SKM-1 (cell line): ENCODE results near the gene ATP11A.
"Not testable (repeated sequence)": the region's sequence is repeated elsewhere in the genome, so short reads cannot be mapped to it uniquely, and the experiment has no call there.

ENCODE experiments used
- DNase-seq: peaks from one replicate; lab custom pipeline; 2025; ENCODE audit not compliant: unreplicated experiment; lab: John Stamatoyannopoulos, UW

ATP11A gene

DNA sequence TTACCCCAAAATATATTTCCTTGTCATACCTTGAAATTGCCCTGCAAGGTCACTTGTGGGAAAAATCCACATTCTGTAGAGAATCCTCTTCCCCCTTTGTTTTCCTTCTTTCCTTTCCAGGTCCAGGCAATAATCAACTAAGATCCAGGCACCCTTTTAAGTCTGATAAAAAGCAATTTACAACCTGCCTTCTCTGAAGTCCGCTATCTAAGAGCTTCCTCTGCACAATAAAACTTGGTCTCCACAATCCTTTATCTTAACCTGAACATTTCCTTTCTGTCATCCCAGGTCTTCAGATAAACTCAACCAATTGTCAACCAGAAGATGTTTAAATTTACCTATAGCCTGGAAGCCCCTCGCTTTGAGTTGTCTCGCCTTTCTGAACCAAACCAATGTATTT is 19.5 kb downstream of the ATP11A start:
- DNase-seq: not testable (repeated sequence)

- no peak for DNase-seq
Measured at GRCh38 chr13:112709825-112710783, 20.3 kb downstream of the ATP11A start.

DNA sequence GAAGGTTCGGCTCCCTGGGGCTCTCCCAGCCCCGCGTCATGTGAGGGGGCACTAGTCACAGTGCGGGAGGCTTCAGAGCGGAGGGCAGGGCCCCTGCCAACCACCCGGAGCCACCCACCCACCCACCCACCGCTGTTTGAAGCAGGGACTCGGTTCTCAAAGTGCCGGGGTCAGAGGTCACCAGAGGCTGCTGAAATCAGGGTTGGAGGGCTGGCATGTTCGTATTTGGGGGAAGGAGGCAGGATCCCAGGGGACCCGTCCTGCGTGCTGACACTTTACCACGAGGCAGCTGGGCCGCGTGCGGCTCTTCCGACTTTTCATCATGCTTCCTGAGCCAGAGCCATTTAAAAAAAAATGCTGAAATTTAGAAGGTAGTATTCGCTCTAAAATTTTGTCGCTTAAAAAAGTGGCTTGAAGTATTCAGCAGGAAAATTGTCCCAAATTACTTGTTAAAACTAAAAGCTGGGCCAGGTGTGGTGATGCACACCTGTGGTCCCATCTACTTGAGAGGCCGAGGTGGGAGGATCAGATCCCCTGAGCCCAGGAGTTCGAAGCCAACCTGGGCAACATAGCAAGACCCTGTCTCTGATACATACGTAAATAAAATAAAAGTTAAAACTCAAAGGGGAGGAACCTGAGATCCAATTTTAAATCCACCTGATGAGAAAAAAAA is 21.2 kb downstream of the ATP11A start:
- no peak for DNase-seq

DNA sequence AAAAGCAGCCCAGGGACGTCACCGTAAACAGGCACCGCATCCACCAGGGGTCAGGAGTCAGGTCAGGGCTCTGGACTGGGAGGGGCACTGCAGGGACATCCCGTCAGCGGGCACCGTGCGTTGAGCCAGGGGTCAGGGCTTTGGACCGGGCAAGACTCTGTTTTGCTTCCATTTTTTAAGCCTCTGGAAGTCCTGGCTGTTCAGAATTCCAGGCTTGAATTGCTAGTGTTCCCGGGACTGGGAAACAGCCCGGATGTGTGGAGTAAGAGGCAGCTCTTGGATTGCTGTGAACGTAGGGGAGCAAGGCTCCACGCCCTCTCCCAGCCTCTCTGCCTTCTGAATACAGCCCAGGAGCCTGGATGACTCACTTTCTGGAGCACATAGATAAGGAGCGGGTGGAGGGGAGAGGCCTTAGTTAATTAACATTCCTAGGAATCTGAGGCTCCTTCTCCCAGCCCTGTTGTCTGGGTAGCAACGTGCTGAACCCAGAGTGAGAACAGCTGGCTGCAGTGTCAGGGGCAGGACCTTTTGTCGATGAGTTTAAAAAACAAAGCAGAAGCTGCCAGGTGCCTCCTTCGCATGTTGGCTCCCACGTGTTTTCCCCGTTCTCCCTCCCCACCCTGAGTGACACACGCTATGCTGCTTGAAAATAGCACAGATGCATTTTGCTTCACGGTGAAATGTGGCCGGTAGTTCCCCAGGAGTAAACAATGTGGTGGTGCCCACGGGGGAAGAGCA is 21.9 kb downstream of the ATP11A start:
- no peak for DNase-seq

- DNase-seq: no peak
Measured at GRCh38 chr13:112712451-112713207, 22.8 kb downstream of the ATP11A start.

DNA sequence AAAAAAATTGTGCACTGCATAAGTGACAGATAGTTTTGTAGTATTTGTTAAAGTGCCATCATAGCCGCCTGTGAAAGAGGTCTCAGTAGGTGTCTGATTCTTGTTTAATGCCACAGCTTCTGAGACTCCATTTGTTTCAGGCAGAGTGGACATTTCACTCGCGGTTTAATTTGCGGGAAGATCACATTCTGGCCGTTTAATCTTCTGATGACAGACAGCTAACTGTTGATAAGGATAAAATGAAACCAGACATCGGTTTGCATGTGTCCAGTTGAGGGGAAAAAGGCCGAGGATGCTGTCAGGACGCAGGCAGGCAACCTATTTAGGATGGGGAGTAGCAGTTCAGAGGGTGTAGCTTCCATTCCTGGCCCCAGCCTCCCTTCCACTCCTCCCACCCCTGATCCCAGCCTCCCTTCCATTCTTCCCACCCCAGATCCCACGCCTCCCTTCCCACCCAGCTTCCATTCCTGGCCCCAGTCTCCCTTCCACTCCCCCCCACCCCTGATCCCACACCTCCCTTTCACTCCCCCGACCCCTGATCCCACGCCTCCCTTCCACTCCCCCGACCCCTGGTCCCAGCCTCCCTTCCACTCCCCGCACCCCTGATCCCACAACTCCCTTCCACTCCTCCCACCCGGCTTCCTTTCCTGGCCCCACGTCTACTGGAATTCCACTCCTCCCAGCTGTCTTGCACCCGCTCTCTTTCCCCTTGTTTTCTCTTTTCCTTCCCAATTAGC is 23.8 kb downstream of the ATP11A start:
- DNase-seq: no peak

DNA sequence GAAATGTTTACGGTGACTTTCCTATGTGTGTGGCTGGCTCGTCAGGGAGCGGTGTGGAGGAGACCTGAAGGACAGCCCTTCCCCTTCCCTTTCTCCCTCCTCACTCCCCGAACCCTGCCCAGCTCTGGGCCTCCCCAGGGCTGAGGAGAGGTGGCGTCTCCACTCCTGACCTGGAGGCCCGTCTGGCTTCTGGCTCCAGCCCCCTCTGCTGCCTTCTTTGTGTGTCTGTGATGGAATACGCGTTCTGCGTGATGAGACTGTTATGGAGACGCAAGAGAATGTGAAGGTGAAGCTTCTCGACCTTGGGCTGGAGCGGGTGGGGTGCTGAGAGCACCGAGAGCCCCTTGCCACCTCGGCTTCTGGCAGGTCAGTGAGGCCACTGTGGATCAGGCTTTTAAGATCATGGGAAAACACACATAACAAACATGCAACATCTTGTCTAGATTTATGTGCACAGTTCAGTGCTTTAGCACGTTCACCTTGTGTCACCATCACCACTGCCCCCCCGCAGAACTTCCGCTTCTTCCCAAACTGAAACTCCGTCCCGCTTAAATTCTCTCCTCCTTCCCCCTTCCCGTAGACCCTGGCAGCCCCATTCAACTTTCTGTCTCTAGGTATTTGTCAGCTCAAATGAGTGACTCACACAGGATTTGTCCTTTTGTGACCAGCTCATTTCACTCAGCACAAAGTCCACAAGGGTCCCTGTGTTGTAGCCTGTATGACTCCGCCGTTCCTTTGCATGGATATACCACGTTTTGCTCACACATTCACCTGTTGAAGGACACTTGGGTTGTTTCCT is 24.7 kb downstream of the ATP11A start:
- DNase-seq: no peak

DNA sequence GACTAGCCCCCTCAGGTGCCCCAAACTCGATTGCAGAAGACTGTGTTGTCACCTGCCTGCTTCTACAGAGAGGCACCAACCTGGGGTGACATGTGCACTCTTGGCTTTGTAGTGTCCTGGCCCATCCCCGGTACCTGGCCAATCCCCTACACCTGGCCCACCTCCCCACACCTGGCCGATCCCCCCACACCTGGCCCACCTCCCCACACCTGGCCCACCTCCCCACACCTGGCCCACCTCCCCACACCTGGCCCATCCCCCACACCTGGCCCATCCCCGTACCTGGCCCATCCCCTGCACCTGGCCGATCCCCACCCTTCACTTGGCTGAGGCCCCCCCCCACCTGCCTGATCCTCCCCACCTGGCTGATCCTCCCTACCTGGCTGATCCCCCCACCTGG is 25.4 kb downstream of the ATP11A start:
- DNase-seq: no peak

- DNase-seq: no peak
Measured at GRCh38 chr13:112715715-112716460, 26.1 kb downstream of the ATP11A start.

DNA sequence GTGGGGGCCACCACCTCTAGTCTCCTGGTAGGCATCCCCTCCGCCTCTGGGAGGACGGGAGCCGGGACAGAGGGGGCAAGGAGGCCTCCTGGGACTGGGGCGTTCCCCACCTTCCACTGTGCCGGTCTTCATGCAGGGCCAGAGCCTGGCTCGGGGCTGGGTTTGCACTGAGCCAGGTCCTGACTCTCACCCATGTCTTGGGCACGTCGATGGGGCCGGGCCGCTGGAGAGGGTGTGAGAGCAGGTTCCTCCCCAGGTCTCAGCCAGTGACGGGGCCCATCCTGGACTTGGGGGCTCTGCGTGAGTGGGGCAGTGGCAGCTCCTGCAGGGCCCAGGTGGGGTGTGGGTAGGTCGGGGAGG is 26.6 kb downstream of the ATP11A start:
- DNase-seq: no peak

DNA sequence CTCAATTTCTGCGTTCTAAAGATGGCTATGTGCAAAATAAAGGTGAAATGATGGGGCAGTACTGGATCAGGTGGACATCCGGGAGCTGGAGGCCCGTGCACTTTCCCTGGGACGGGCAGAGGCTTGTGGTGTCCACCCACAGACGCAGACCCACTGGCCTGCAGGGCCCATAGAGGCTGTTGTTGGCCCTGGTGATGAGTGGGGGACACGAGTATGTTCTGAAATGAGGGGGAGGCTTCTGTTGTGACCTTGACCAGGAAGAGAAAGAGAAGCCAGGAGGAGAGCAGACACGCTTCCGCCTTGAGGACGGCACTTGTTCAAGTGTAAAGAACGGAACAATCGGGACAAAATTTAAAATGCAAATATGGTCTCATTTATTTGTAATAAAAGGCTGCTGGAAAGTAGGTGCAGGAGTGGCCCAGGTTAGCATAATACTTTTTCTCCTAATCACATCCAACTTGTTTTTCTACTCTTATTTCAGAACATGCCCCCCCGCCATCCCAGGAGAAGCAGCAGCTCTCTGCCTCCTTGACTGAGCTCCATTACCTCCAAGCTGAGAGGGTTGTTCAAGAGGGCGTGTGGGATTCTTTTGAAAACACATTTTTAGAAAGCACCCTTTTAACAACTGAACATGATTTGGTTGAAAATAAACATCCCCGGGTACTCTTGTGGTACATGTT is 27.1 kb downstream of the ATP11A start:
- no peak for DNase-seq

DNA sequence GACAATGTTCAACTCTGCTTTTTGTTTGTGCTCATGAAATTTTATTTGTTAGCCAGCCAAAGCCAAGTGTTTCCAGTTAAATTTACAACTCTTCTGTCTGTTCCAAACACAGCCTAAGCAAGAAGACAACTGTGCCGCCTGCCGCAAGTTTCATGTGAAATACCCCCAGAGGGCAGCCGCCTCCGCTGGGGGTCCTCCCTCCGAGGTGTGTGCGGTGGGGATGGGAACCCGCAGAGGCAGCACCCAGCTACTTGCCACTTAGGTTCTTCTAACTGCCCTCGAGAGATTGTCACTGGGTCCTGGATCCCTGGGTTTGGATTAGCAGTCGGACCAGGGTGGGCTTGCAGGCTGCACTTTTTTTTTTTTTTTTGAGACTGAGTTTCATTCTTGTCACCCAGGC is 28.5 kb downstream of the ATP11A start:
- no peak for DNase-seq

DNA sequence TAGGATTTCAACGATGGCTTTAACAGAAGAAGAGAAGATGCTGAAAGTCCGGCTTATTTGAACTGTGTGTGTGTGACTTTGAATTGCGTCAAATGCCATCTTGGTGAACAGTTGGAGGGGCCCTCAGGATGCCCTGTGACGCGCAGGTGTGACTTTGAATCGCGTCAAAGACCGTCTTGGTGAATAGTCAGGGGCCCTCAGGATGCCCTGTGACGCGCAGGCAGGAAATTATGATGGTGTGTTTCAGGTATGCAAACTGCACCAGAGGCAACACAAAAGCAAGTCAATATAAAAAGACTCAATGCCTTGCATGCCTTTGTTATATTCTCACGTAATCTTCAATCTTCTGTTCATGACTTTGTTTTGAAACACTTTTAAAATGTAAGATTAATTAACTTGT is 29.2 kb downstream of the ATP11A start:
- DNase-seq: no peak

GRCh38 chr13:112719556-112719955 is 29.7 kb downstream of the ATP11A start:
- no peak for DNase-seq

GRCh38 chr13:112720251-112720650 is 30.4 kb downstream of the ATP11A start:
- DNase-seq: no peak

DNA sequence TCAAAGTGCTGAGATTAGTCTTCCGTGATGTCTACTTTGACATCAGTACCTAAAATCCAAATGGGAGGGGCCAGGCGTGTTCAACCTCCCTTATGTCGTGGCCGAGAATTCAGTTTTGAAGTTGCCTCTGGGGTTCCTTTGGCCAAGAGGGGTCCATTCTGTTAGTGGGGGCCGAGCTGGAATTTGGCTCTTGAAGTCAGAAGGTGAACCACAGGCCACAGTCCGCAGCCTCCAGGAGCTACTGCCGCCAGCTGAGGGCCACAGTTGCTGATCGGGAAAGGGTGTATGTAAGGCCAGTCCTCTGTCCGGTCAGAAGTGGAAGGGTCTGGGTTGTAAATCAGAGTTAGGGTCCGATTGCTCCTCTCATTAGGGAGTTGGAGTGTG is 31.0 kb downstream of the ATP11A start:
- DNase-seq: no peak

DNA sequence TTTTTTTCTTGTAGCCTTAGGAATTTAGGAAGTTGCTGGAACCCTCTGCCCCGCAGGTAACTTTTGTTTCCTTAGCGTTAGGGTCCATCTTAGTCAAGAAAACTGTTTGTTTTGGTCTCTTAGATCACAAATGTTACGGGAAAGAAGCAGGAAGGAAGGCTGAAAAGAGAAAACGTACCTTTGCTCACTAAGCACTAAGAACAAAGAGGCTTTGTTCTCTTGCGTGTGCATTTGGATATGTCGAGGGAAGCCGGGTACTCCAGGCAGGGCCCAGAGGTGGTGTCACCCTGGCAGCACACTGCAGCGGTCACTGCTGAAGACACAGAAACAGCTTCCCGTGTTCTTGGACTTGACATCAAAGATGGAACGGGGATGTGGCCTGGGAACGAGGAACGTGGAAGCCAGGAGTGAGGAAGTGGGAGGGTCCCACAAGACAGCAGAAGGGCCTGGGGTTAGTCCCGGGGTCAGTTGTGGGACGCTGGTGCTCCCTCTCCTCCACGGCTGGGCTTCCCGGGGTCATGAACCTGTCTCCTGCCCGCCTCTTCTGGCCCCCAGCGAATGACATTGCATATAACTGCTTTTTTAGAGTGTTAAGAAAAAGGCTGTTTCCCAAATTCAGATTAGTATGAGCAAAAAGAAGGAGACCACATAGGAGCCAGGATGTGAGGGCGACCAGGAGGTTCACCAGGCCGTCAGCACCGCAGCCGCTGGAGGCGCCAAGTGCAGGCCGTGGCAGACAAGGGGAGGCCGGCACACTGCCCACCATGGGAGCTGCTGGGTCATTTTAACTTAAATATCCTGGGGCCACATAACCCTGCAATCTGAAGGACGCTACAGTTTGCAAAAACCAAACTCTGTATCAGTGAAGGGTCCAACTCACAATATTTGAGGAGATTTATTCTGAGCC is 31.6 kb downstream of the ATP11A start:
- DNase-seq: no peak
